Measurements from ENCODE around the gene GNAQ.

The GNAQ gene

DNA sequence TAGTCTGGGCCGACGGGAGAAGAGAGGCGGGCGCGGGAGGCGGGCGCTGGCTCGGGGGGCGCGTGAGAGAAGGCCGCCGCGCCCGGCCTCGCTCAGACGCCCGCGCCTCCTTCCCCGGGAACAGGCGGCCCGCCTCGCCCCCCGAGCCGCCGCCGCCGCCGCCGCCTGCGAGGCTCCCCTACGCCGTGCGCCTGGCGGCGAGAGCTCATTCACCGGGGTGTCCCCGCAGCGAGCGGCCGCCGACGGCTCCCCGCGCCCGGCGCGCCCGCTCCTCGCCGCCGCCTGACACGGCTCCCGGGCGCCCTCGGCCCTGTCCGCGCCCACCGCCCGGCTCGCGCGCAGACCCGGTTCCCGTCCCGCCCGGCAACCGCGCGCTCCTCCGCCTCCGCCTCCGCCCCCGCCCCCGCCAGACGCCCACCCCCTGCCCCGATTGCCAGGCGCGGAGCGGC is at the start of gene GNAQ:
TSS of gene GNAQ (minus strand) at position 368 of the 449 bp plus-strand sequence. CDS start 576 bp downstream, outside the sequence.
- DNase-seq = no peak

DNA sequence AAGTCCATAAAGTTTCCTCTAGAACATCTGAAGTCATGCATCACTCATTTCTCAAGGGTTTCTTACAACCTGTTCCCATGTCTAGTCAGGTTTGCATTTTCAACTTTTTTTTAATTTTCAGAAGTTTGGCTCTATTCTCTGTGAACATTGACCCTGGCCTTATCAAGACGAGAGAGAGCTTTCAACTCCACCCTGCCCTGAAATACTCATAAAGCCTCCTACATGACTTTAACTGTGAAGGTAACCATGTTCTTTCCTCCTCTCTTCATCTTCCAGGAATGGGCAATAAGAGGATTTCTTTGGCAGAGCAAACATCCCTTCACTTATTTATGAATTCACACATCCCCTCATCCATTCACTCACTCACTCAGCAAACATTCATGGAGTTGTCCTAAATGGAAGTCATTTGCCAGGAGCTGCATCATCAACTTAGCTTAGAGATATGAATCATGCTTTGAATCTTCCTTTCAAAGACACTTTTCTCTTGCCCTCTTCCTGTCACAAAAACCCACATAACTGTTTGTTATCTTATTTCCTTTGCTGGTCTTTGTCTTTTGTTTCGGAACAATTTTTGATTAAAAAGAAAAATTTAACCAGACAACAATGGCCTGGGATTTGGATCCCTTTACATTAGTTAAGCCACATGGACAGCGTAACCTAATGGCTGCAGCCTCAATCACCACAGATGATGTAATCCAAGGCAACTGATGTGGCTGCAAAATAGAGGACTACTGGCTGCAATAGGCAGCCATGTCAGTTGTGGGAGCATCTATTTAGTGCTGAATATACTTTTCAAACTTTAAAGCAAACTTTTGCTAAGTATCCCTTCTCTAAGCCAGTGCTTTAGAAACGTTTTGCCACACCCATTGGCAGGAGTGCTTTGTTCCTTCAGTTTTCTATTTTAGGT is 43.0 kb upstream of the GNAQ start:
- peak in 1 of 2 experiments; percentile 22 for DNase-seq

GRCh38 chr9:78073722-78074121 is 42.1 kb upstream of the GNAQ start:
- DNase-seq = no peak

GRCh38 chr9:78072586-78073199 is 41.1 kb upstream of the GNAQ start:
- DNase-seq = no peak

- DNase-seq = no peak
Observed at GRCh38 chr9:78070521-78070920, 38.9 kb upstream of the GNAQ start.

- no peak for DNase-seq
Observed at GRCh38 chr9:78064075-78064474, 32.5 kb upstream of the GNAQ start.

DNA sequence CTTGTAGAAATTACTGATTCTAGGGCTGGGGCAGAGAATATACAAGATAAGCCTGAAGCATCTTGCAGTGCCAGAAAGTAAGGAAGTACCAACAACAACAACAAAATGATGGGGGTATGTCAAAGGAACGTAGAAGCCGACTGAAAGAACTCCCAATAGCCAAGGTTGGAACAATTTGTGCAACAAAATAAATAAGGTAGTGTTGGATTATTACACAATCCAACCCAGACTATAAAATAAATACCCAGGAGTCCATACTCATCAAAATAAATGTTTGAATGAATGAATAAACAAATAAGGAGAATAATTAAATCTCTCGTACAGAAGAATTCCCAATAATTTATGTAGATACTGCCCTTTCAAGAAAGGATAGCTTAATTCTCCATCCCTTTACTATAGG is 31.1 kb upstream of the GNAQ start:
- no peak for DNase-seq

DNA sequence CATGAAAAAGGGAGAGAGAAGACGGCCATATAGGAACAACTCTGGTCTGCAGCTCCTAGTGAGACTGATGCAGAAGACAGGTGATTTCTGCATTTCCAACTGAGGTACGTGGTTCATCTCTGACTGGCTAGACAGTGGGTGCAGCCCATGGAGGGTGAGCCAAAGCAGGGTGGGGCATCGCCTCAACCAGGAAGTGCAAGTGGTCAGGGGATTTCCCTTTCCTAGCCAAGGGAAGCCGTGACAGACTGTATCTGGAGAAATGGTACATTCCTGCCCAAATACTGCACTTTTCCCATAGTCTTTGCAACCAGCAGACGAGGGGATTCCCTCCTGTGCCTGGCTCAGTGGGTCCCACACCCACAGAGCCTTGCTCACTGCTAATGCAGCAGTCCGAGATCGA is 22.6 kb upstream of the GNAQ start:
- peak in 1 of 2 experiments; percentile 54 for DNase-seq

GRCh38 chr9:78053627-78054026 is 22.0 kb upstream of the GNAQ start:
- DNase-seq = no peak

DNA sequence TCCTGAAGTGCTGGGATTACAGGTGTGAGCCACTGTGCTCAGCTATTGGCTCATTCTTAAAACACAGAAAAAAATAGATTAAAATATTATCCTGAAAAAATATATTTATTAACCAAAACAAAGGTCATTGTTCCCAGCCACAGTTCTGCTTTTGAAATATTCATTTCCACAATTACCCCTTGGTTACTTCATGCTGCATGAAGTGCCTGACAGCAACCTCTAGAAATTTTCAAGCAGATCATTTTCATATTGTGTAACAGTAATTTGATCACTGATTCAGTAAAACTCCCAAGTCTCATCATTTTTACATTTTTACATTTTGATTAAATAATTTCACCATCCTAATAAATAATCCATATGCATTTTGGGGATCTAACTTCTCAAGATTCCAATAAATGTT is 18.8 kb upstream of the GNAQ start:
- no peak for DNase-seq

DNA sequence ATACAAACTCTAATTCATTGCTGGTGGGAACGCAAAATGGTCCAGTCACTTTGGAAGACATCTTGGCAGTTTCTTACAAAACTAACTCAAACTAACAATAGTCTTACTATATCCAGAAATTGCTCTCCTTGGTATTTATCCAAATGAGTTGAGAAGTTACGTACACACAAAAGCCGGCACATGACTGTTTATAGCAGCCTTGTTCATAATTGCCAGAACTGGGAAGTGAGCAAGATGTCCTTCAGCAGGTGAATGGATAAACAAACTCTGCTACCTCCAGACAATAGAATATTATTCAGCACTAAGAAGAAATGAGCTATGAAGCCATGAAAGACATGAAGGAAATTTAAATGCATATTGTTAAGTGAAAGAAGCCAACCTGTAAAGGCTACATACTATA is 17.9 kb upstream of the GNAQ start:
- DNase-seq = no peak

DNA sequence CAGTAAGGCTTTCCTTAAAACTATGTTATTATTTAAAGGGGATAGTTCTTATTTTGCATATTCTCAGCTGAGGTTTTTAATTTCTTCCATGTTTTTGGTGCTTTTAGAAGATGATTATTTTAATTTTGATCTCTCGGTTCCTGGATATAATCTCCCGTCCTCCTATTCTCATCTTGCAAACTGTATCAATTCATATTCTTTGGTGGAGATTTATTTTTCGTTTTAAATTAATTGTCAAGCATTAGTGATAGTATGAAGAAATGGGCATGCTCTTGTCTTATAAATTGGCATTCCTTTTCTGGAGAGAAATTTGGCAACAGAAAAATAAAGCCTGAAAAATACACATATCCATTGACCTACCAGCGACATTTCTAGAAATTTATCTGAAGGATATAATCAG is 15.5 kb upstream of the GNAQ start:
- DNase-seq = no peak

- DNase-seq = no peak
Observed at GRCh38 chr9:78046112-78046511, 14.5 kb upstream of the GNAQ start.

DNA sequence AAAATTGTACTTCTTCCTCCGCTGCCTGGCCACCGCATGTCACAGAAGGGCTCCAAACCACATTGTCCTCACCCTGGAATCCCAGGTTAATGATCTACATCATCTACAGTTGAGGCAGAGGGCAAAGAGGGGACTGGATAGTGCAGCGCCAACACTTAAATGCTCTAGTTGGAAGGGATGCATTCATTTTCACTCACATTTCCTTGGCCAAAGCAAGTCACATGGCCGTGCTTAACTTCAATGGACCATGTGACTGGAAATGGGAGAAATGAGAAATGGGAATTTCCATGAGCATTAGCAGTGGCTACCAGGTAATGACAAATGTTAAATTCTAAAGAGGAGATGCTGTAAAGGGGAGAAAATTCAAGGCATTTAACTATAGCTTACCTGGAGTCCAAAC is 13.3 kb upstream of the GNAQ start:
- DNase-seq = no peak

- no peak for DNase-seq
Observed at GRCh38 chr9:78044189-78044588, 12.6 kb upstream of the GNAQ start.

DNA sequence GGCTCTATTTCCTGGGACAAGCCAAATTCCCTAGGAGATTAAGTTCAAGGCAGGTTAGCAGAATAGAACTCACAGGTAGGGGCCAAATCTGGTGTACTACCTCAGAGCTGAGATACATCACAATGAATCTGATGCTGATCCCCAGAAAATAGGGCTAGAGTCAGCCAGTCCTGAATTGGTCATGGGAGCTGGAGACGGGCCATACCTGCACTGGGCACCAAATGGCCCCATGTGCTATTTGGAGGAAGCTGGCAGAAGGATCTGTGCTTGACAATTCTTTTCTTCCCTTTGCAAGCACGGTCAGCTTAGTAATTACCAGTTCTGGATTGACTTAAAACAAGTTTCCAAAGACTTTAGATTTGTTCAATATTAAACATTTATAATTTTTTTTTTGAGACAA is 10.4 kb upstream of the GNAQ start:
- no peak for DNase-seq

DNA sequence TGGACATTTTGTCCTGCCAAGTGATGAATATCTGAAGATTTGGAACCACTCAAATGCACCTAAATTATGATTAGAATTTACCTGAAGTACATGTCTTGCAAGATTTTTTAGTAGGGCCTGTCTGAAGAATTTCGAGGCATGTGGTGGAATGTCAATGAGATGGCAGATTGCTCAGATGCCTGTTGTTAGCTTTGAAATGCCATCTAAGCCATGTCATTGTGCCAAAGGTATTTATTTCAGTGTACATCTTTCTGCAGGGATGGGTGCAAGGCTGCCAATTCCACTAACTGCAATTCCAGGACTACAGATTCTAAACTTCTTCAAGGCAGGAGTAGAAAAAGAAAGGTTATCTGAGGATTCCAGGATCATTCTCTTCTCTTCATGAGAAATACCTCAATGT is 9.1 kb upstream of the GNAQ start:
- no peak for DNase-seq

- no peak for DNase-seq
Observed at GRCh38 chr9:78038620-78039300, 7.1 kb upstream of the GNAQ start.

DNA sequence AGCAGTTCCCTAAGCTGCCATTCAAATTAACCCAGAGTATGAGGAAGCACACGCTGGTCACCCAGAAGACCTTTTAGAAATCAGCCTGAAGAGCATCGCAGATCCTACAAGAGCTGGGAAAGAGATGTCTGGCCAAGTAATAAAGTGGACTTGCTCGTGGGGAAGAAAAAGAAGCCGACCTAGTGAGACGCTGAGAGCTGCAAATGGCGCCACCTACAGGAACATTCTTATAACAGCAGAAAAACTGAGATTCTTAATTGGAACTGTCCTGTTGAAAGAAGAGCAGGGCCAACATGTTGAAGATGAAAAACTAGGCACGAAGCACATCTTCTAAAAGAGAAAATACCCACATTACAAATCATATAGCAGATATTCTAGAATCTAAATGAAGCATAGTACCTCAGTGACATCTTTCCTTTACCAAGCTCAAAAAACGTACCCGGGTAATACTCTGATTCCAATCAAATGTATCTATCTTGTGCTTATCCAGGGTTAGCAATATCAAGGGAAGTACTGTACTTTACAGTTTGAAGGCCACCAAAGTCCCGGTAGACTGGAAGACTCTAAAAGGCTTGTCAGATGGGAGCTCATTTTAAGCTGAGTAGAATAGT is 3.9 kb upstream of the GNAQ start:
- peak; percentile 44 to 51 for DNase-seq

GRCh38 chr9:78033870-78034269 is 2.3 kb upstream of the GNAQ start:
- no peak for DNase-seq

DNA sequence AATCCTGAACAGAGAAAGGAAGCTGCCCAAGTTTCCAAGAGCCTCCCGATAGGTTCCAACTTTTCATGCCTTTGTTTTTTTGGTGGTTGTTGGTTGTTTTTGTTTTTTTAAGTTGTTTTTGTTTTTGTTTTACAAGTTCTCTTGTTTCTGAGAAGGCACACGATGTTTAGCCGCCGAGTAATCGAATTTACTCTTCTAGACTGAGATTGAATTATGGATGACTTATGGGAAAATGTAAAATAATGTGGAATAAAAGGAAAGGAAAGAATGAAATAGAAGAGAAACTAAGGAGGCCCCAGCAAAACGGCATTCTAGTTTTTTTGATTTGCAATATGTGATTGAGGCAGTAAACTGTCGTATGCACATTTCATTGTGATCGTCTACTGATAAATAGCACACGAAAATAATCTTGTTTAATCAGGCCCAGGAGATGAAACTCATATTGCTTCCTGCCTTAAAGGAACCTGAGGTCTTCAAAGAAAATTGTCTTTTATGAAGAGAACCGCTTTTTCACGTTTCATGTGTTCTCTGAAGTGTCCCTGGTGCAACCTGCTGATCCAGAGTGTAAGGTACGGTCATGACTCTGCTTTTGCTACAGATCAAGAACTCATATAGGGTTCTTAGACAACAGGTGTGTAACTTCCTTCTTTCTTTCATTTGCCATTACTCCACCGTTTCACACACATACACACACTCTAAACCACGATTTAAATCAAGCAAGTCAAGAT is 1.3 kb upstream of the GNAQ start:
- no peak for DNase-seq

GRCh38 chr9:78031893-78032729 is 500 bp upstream of the GNAQ start:
- peak; percentile 75 to 80 for DNase-seq

All from activated T-cell treated with anti-CD3 and anti-CD28 coated beads, Interleukin-2, amount 50 U/mL, for 48 hours (primary cell).